GM21390 (cell line): ENCODE results near the gene SYNPO2.

Experiments used
- ATAC-seq: cut with Tn5 transposase; IDR thresholded peaks from one replicate; pipeline ENCODE4 v1.9.1; 2021; ENCODE audit not compliant: unreplicated experiment

SYNPO2 gene, protein sequence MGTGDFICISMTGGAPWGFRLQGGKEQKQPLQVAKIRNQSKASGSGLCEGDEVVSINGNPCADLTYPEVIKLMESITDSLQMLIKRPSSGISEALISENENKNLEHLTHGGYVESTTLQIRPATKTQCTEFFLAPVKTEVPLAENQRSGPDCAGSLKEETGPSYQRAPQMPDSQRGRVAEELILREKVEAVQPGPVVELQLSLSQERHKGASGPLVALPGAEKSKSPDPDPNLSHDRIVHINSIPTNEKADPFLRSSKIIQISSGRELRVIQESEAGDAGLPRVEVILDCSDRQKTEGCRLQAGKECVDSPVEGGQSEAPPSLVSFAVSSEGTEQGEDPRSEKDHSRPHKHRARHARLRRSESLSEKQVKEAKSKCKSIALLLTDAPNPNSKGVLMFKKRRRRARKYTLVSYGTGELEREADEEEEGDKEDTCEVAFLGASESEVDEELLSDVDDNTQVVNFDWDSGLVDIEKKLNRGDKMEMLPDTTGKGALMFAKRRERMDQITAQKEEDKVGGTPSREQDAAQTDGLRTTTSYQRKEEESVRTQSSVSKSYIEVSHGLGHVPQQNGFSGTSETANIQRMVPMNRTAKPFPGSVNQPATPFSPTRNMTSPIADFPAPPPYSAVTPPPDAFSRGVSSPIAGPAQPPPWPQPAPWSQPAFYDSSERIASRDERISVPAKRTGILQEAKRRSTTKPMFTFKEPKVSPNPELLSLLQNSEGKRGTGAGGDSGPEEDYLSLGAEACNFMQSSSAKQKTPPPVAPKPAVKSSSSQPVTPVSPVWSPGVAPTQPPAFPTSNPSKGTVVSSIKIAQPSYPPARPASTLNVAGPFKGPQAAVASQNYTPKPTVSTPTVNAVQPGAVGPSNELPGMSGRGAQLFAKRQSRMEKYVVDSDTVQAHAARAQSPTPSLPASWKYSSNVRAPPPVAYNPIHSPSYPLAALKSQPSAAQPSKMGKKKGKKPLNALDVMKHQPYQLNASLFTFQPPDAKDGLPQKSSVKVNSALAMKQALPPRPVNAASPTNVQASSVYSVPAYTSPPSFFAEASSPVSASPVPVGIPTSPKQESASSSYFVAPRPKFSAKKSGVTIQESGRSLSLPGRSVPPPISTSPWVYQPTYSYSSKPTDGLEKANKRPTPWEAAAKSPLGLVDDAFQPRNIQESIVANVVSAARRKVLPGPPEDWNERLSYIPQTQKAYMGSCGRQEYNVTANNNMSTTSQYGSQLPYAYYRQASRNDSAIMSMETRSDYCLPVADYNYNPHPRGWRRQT

GRCh38 chr4:118888666-118889311, at the start of gene SYNPO2:
TSS of gene SYNPO2 (plus strand) at chr4:118888854. CDS start at chr4:118889037, 183 bp downstream.
- peak; percentile 87 for ATAC-seq

DNA sequence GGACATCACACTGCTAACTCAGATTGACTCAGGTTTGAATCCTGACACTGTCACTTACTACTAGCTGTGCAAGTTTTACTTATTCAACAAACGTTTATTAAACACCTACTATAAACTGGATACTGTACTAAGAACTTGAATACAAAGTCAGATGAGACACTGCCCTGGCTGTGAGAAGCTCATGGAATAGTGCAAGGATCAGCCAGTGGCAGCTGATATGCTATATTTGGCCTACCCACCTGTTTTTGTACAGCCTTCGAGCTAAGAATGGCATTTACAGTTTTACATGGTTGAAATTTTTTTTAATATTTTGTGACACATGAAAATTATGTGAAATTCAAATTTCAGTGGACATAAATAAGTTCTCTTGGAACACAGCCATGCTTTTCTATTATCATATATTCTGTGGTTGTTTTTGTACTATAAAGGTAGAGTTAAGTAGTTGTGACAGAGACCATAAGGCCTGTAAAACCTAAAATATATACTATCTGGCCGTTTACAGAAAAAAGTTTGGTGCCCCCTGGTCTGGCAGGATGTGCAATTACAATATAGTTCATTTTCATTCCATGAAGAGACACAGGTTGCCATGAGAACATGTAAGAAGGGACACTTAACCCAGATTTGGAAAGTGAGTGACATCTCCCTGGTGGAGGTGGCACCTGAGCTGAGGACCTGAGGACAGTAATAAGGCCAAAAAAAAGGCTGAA, 49.3 kb upstream of the SYNPO2 start:
- no peak for ATAC-seq

DNA sequence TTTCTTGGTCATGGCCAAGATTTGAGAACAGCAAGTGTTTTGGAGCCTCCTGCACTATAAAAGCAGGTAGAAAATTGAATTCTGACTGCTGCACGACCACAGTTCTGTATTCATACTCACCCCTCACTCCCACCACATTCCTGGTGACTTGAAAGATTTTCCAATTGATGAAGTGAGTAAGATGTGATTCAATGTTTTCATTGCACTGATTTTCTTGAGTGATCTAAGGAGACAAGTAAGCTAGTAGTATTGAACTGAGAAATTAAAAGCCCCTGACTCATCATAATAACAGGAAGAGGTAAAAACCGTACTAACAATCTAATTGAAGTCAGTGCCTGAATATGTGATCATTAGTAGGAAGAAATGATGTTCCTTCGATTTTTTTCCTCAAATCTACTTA, 46.6 kb upstream of the SYNPO2 start:
- ATAC-seq = no peak

GRCh38 chr4:118843237-118843636, 45.4 kb upstream of the SYNPO2 start:
- peak; percentile 46 for ATAC-seq

GRCh38 chr4:118845552-118846050, 43.1 kb upstream of the SYNPO2 start:
- no peak for ATAC-seq

DNA sequence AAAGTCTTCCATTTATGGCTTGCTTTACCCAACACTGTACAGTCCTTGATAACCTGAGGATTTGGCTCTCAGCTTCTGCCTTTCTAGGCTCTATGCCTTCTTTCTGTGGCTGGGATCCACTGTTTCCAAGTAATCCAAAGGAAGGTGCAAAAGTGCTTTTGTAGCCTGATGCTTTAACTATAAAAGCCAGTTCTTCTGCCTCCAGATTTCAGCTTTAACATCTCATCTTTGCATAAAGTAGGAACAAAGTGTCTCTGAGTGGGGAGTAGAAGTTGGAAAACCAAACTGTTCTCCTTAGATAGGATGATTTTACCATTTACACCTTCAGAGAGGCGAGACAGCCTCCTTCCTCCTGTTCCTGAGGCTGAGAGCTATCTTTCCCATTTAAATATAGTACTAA, 41.7 kb upstream of the SYNPO2 start:
- ATAC-seq = no peak

DNA sequence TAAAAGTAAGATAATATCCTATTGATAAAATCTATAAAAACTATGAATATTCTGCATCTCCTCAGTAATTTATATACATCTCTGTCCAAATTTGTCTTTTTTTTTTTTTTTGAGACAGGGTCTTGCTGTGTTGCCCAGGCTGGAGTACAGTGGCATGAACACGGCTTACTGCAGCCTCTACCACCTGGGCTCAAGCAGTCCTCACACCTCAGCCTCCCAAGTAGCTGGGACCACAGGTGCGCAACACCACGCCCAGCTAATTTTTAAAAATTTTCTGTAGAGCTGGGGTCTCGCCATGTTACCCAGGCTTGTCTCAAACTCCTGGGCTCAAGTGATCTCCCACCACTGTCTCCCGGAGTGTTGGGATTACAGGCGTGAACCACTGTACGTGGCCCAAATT, 40.4 kb upstream of the SYNPO2 start:
- ATAC-seq = no peak

GRCh38 chr4:118848901-118849300, 39.8 kb upstream of the SYNPO2 start:
- no peak for ATAC-seq

DNA sequence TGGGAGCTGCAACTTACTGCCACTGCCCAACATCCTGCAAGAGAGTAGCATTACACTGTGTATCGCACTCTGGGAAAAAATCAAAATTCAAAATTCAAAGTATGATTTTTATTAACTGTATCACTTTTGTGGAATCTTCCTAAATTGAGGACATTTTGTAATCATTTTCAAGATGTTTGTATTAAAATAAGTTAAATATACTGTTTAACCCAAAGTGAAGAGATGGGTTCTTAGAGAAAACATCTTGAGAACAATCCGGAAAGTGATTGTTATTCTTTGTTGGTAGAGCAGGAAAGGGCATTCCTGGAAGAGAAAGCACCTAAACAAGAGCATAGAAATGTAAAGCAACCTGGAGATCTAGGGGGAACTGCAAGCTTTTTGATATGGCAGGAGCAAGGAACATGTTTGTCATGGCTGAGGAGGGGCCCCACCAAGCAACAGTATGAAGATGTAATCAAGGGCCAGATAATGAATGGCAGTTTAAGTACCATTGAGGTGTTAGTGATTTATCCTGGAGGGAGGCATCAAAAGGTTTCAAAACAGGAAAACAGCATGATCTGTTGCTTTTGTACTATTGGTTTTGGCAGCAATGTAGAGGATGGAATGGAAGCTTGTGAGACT, 38.7 kb upstream of the SYNPO2 start:
- ATAC-seq = peak; percentile 11

GRCh38 chr4:118850488-118851173, 38.0 kb upstream of the SYNPO2 start:
- ATAC-seq = peak; percentile 94

DNA sequence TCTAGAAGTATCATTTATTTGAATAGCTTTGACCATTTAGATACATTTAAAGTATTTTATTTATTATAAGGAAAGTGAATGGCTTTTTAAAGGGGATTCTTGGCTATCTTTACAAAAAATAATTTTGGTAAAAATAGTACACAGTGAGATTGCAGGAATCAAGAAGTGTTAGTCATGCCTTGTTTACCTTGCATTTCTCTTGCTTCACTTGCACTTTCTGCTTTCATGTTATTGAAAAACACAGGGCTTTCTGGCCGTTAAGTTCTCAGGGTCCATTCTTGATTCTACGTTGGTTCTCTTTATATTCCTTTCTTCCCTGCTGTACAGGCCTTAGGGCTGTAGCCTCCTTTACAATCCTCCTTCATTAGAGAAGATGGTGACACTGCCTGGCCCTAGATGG, 30.9 kb upstream of the SYNPO2 start:
- no peak for ATAC-seq

- ATAC-seq = no peak
Measured at GRCh38 chr4:118858779-118859178, 29.9 kb upstream of the SYNPO2 start.

GRCh38 chr4:118865091-118865708, 23.5 kb upstream of the SYNPO2 start:
- ATAC-seq = peak; percentile 81

GRCh38 chr4:118866442-118866841, 22.2 kb upstream of the SYNPO2 start:
- no peak for ATAC-seq

GRCh38 chr4:118867311-118868067, 21.2 kb upstream of the SYNPO2 start:
- ATAC-seq = no peak

GRCh38 chr4:118869808-118870342, 18.8 kb upstream of the SYNPO2 start:
- no peak for ATAC-seq

DNA sequence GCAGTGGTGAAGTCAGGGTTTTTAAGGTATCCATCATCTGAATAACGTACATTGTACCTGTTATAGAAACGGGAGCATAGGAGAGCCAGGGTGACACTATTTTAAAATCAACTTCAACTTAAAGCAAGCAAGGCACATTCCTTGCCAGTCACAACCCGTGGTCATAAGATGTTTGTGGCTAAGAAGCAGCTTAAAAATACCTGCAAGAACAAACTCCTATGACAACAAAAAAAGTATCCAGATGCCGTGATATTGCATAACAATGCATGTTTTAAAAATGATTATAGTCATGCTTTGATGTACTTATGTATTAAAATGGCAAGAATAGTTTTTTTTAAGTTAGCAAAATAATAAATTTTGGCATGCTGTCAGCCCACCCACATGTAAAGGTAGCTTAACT, 16.5 kb upstream of the SYNPO2 start:
- ATAC-seq = no peak
